CD4-positive, alpha-beta T cell (primary cell): ENCODE measurements around the gene KCNS3. TPM values are rescaled to one million over a fixed set of nuclear protein-coding genes. Genes with fewer than 3 reads are reported as not detected.

Source experiments
- ATAC-seq: fragments of 200-7000 bp; cut with Tn5 transposase; one replicate; pipeline ENCODE4 v1.10.0; 2022; ENCODE audit warnings: mild to moderate bottlenecking; ENCODE audit not compliant: poor library complexity
- CTCF ChIA-PET: fragments of 350-600 bp; sonication (Branson Sonifier 250); formaldehyde crosslinking; loops from one replicate; lab custom pipeline; 2021; ENCODE audit warnings: antibody characterized with exemption, inconsistent platforms; lab: Charles Lee
- POLR2A ChIA-PET: fragments of 350-600 bp; sonication (Branson Sonifier 250); formaldehyde crosslinking; loops from one replicate; lab custom pipeline; 2021; ENCODE audit warnings: antibody characterized with exemption, inconsistent platforms; lab: Charles Lee
- DNase-seq, 14 experiments: peaks; one replicate each; pipeline ENCODE4 v3.0.0-alpha.2; 2013 to 2020; ENCODE audit warnings: mixed read lengths in 2 of 14
- H3K27ac ChIP-seq, 2 donors: one replicate each; pipeline versions ENCODE4 v1.5.1 to v1.7.0; 2013; ENCODE audit warnings: low read length in 2 of 2, low read depth in 1 of 2, mild to moderate bottlenecking in 1 of 2
- H3K27me3 ChIP-seq, 2 experiments: 1 replicate in 1 of 2; 2 replicates in 1 of 2; pipeline versions ENCODE4 v1.6.1 to v1.7.0; 2013; ENCODE audit warnings: low read length in 2 of 2, control low read depth in 1 of 2, mild to moderate bottlenecking in 1 of 2, moderate library complexity in 1 of 2; ENCODE audit not compliant: insufficient read depth in 2 of 2, control insufficient read depth in 1 of 2
- H3K36me3 ChIP-seq: one replicate; pipeline ENCODE4 v1.6.1; 2013; ENCODE audit warnings: low read length, control low read depth; ENCODE audit not compliant: insufficient read depth
- H3K4me1 ChIP-seq: one replicate; pipeline ENCODE4 v1.6.1; 2013; ENCODE audit warnings: low read length, control low read depth; ENCODE audit not compliant: insufficient read depth
- H3K4me3 ChIP-seq: one replicate; pipeline ENCODE4 v1.5.1; 2013; ENCODE audit warnings: mild to moderate bottlenecking, low read length, moderate library complexity
- H3K9me3 ChIP-seq, 2 experiments: 1 replicate in 1 of 2; 2 replicates in 1 of 2; pipeline versions ENCODE4 v1.6.1 to v1.7.0; 2013; ENCODE audit warnings: low read length in 2 of 2, mild to moderate bottlenecking in 2 of 2, control low read depth in 1 of 2, moderate library complexity in 1 of 2; ENCODE audit not compliant: control insufficient read depth in 1 of 2, insufficient read depth in 1 of 2
- H3K27ac Mint-ChIP-seq: one replicate; pipeline ENCODE4 v1.8.0; 2020; ENCODE audit warnings: mixed read lengths
- H3K27me3 Mint-ChIP-seq: one replicate; pipeline ENCODE4 v1.8.0; 2021; ENCODE audit warnings: mixed read lengths
- H3K36me3 Mint-ChIP-seq: one replicate; pipeline ENCODE4 v1.8.0; 2021; ENCODE audit warnings: low read depth, mixed read lengths
- H3K4me1 Mint-ChIP-seq: one replicate; pipeline ENCODE4 v1.8.0; 2021; ENCODE audit warnings: low read depth, mixed read lengths
- H3K4me3 Mint-ChIP-seq: one replicate; pipeline ENCODE4 v1.8.0; 2020; ENCODE audit warnings: mild to moderate bottlenecking, mixed read lengths
- H3K9me3 Mint-ChIP-seq: one replicate; pipeline ENCODE4 v1.8.0; 2020; ENCODE audit warnings: mixed read lengths
- CTCF ChIP-seq: fragments of 200-600 bp; IDR thresholded peaks from one replicate; pipeline ENCODE4 v1.8.0; 2022; ENCODE audit warnings: antibody characterized with exemption, mild to moderate bottlenecking
- intact Hi-C, 2 experiments: fragments of 100-400 bp; cut with DNase I in 1 of 2; cut with micrococcal nuclease in 1 of 2; formaldehyde crosslinking; loops; one replicate each; pipeline versions ENCODE4 v1.15.1 to v1.9.0; 2023 to 2025; cut with DNase I, micrococcal nuclease
- total RNA-seq, 174 experiments: library from RNA in 2 of 174; stranded (reverse) in 2 of 174; gene quantifications; one replicate each; pipeline ENCODE4 v1.2.3 and lab custom pipeline; 2021 to 2026

KCNS3 gene
- total RNA-seq, 2 experiments from 2014 or later = not detected

GRCh38 chr2:17892770-17893534 lies 14.5 kb downstream of the KCNS3 start:
- no peaks in the 10 kb centered on the region for H3K4me1 ChIP-seq
- no peaks in the 10 kb centered on the region for H3K36me3 ChIP-seq
- TF ChIP-seq CTCF = no peak
- peaks cover 24% of the 10 kb centered on the region for H3K27me3 Mint-ChIP-seq
- ATAC-seq = no peak
- H3K4me1 Mint-ChIP-seq = no peaks in the 10 kb centered on the region
- no peak overlapping the region for H3K4me3 Mint-ChIP-seq
- H3K36me3 Mint-ChIP-seq = no peaks in the 10 kb centered on the region
- no peak overlapping the region for H3K27ac Mint-ChIP-seq
- peaks cover 2% of the 10 kb centered on the region for H3K9me3 Mint-ChIP-seq
- CTCF ChIA-PET = no interaction called here
- POLR2A ChIA-PET = no interaction called here
- DNase-seq = no peak
- H3K4me3 ChIP-seq = no peak overlapping the region
- intact Hi-C loops = no loop called here
- H3K27me3 ChIP-seq = peaks cover 0 to 14% of the 10 kb centered on the region in 2 experiments
- H3K27ac ChIP-seq = no peak overlapping the region
- H3K9me3 ChIP-seq = peaks cover 0 to 11% of the 10 kb centered on the region in 2 experiments

GRCh38 chr2:17894005-17894404 lies 15.5 kb downstream of the KCNS3 start:
- intact Hi-C loops = no loop called here
- DNase-seq (no peak), ATAC-seq (no peak)
- Mint-ChIP-seq H3K9me3 (peaks cover 2% of the 10 kb centered on the region), H3K27me3 (peaks cover 30% of the 10 kb centered on the region), H3K36me3 (no peaks in the 10 kb centered on the region), H3K27ac (no peak overlapping the region), H3K4me3 (no peak overlapping the region), H3K4me1 (no peaks in the 10 kb centered on the region)
- H3K27me3 ChIP-seq = peaks cover 0 to 14% of the 10 kb centered on the region in 2 experiments
- H3K27ac ChIP-seq = no peak overlapping the region
- H3K9me3 ChIP-seq = peaks cover 0 to 11% of the 10 kb centered on the region in 2 experiments
- TF ChIP-seq CTCF = no peak
- CTCF ChIA-PET = no interaction called here
- POLR2A ChIA-PET = no interaction called here
- no peaks in the 10 kb centered on the region for H3K4me1 ChIP-seq
- no peak overlapping the region for H3K4me3 ChIP-seq
- no peaks in the 10 kb centered on the region for H3K36me3 ChIP-seq

GRCh38 chr2:17894556-17894955 lies 16.1 kb downstream of the KCNS3 start:
- peaks cover 0 to 14% of the 10 kb centered on the region in 2 experiments for H3K27me3 ChIP-seq
- no peak overlapping the region for H3K4me3 ChIP-seq
- peaks cover 30% of the 10 kb centered on the region for H3K27me3 Mint-ChIP-seq
- no peaks in the 10 kb centered on the region for H3K36me3 Mint-ChIP-seq
- no peaks in the 10 kb centered on the region for H3K4me1 ChIP-seq
- H3K9me3 ChIP-seq = peaks cover 0 to 11% of the 10 kb centered on the region in 2 experiments
- H3K36me3 ChIP-seq = no peaks in the 10 kb centered on the region
- H3K27ac Mint-ChIP-seq = no peak overlapping the region
- no peak overlapping the region for H3K4me3 Mint-ChIP-seq
- peaks cover 2% of the 10 kb centered on the region for H3K9me3 Mint-ChIP-seq
- no peak overlapping the region for H3K27ac ChIP-seq
- intact Hi-C loops = no loop called here
- no peaks in the 10 kb centered on the region for H3K4me1 Mint-ChIP-seq
- no peak for DNase-seq
- ChIA-PET CTCF (no interaction called here), POLR2A (no interaction called here)
- no peak for TF ChIP-seq CTCF
- ATAC-seq = no peak
